Measurements from ENCODE around the gene MS4A13. TPM values are rescaled to one million over a fixed set of nuclear protein-coding genes. Genes with fewer than 3 reads are reported as not detected.

Gene MS4A13
- polyA plus RNA-seq, 1 of the 3 experiments (the other 2 are of a cell fraction), result not detected

DNA sequence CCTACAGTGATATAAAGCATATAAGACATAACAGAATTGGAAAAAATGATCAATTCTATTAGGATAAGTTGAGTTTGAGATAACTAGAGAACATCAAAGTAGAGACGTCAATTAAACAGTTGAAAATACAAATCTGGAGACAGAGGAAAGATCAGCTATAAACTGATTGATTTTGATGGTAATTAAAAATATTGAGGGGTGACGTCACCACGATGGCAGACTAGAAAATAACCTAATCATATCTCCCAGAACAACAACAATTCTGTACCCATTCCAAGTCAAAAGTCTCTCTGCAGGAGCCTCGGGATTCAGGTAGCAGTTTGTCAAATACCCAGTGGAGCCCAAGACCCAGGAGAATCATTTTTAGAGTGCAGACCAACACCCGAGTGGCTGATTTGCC, 28.9 kb downstream of the MS4A13 start (continued):
- TF ChIP-seq PBX3 (IDR thresholded peaks at IDR 0.05), result no peak
- TF ChIP-seq RCOR1 (IDR thresholded peaks at IDR 0.05; ENCODE audit: low read length), result no peak

DNA sequence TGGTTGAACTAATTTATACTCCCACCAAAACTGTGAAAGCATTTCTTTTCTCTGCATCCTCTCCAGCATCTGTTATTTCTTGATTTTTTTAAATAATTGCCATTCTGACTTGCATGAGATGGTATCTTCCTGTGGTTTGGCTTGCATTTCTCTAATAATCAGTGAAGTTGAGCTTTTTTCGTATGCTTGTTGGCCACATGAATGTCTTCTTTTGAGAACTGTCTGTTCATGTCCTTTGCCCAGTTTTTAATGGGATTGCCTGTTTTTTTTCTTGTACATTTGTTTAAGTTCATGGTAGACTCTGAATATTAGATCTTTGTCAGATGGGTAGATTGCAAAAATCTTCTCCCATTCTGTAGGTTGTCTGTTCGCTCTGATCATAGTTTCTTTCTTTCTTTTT, 46.1 kb downstream of the MS4A13 start:
- no peak overlapping the region for H2AFZ ChIP-seq (ENCODE audit: low read depth)
- no peak for TF ChIP-seq POLR2AphosphoS5 (IDR thresholded peaks at IDR 0.05; ENCODE audit: low read depth, low read length)
- no peak for TF ChIP-seq FOSL2 (IDR thresholded peaks at IDR 0.05; ENCODE audit: borderline replicate concordance, low read depth)
- TF ChIP-seq TAF1 (IDR thresholded peaks at IDR 0.05; ENCODE audit: borderline replicate concordance, low read depth, low read length), result no peak
- TF ChIP-seq RXRA (IDR thresholded peaks at IDR 0.05; ENCODE audit: borderline replicate concordance, low read depth), result no peak
- TF ChIP-seq FOXM1 (IDR thresholded peaks at IDR 0.05; ENCODE audit: low read depth), result no peak
- no peak for TF ChIP-seq RFX5 (IDR thresholded peaks at IDR 0.05; ENCODE audit: low read length)
- TF ChIP-seq MEF2A (IDR thresholded peaks at IDR 0.05; ENCODE audit: borderline replicate concordance, low read depth), result no peak
- no peak for TF ChIP-seq JUND (IDR thresholded peaks at IDR 0.05)
- TF ChIP-seq, protein P1, sequence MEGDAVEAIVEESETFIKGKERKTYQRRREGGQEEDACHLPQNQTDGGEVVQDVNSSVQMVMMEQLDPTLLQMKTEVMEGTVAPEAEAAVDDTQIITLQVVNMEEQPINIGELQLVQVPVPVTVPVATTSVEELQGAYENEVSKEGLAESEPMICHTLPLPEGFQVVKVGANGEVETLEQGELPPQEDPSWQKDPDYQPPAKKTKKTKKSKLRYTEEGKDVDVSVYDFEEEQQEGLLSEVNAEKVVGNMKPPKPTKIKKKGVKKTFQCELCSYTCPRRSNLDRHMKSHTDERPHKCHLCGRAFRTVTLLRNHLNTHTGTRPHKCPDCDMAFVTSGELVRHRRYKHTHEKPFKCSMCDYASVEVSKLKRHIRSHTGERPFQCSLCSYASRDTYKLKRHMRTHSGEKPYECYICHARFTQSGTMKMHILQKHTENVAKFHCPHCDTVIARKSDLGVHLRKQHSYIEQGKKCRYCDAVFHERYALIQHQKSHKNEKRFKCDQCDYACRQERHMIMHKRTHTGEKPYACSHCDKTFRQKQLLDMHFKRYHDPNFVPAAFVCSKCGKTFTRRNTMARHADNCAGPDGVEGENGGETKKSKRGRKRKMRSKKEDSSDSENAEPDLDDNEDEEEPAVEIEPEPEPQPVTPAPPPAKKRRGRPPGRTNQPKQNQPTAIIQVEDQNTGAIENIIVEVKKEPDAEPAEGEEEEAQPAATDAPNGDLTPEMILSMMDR (IDR thresholded peaks at IDR 0.05), result no peak
- no peak for TF ChIP-seq NRF1 (IDR thresholded peaks at IDR 0.05; ENCODE audit: low read depth, low read length)
- no peaks in the 10 kb centered on the region for H3F3A ChIP-seq (replicated peaks; ENCODE audit: insufficient read depth)
- H3K4me1 ChIP-seq (ENCODE audit: control insufficient read depth in 1 of 2, insufficient read depth in 2 of 2, low read depth in 1 of 2, low read length in 1 of 2), result no peaks in the 10 kb centered on the region
- CTCF ChIA-PET, result no interaction called here
- no peaks in the 10 kb centered on the region for H3K79me2 ChIP-seq (ENCODE audit: insufficient read depth)
- no peaks in the 10 kb centered on the region for H3K9me2 ChIP-seq
- no peak overlapping the region for H3K4me3 ChIP-seq (ENCODE audit: low read depth in 2 of 2, low read length in 1 of 2)
- POLR2A ChIA-PET, result no interaction called here
- no peak overlapping the region for H3K9ac ChIP-seq
- H3K36me3 ChIP-seq (replicated peaks in 1 of 2; ENCODE audit: control insufficient read depth in 1 of 2, insufficient read depth in 2 of 2, low read length in 1 of 2), result no peaks in the 10 kb centered on the region
- 0% methylated on average over 2 of the region's 2 CpGs for WGBS (ENCODE audit: low lambda C conversion rate)
- no peaks in the 10 kb centered on the region for H3K9me3 ChIP-seq
- DNase-seq, result no peak
- H3K27me3 ChIP-seq (ENCODE audit: insufficient read depth), result no peaks in the 10 kb centered on the region
- no peak overlapping the region for H3K4me2 ChIP-seq
- no peak overlapping the region for H3K27ac ChIP-seq (ENCODE audit: low read depth in 2 of 2, low read length in 1 of 2)
- H4K20me1 ChIP-seq (ENCODE audit: insufficient read depth), result no peaks in the 10 kb centered on the region

- no peak overlapping the region; a peak in 1 of 4 replicates for H3K4me3 ChIP-seq (ENCODE audit: low read depth in 2 of 2, low read length in 1 of 2)
- H3K9me2 ChIP-seq, result no peaks in the 10 kb centered on the region
- no peaks in the 10 kb centered on the region for H3K79me2 ChIP-seq (ENCODE audit: insufficient read depth)
- peak overlapping the region; percentile 67 for H2AFZ ChIP-seq (ENCODE audit: low read depth)
- H3K9me3 ChIP-seq, result no peaks in the 10 kb centered on the region
- DNase-seq, result no peak
- H3F3A ChIP-seq (replicated peaks; ENCODE audit: insufficient read depth), result no peaks in the 10 kb centered on the region
- CTCF ChIA-PET, result no interaction called here
- H3K4me1 ChIP-seq (ENCODE audit: control insufficient read depth in 1 of 2, insufficient read depth in 2 of 2, low read depth in 1 of 2, low read length in 1 of 2), result no peaks in the 10 kb centered on the region
- 8% methylated on average over 8 of the region's 8 CpGs for WGBS (ENCODE audit: low lambda C conversion rate)
- H3K9ac ChIP-seq, result no peak overlapping the region
- H3K27ac ChIP-seq (ENCODE audit: low read depth in 2 of 2, low read length in 1 of 2), result no peak overlapping the region
- no peak overlapping the region for H3K4me2 ChIP-seq
- TF ChIP-seq, protein P1 (IDR thresholded peaks at IDR 0.05), result peak; percentile 16; the same call in 1 of the 2 replicates
- TF ChIP-seq CHD2 (IDR thresholded peaks at IDR 0.05; ENCODE audit: low read length, partially characterized antibody) (no peak), EP300 (IDR thresholded peaks at IDR 0.05; ENCODE audit: borderline replicate concordance in 1 of 2, low read depth in 1 of 2, low read length in 1 of 2) (no peak)
- no peaks in the 10 kb centered on the region for H3K27me3 ChIP-seq (ENCODE audit: insufficient read depth)
- POLR2A ChIA-PET, result no interaction called here
- no peaks in the 10 kb centered on the region for H3K36me3 ChIP-seq (replicated peaks in 1 of 2; ENCODE audit: control insufficient read depth in 1 of 2, insufficient read depth in 2 of 2, low read length in 1 of 2)
- H4K20me1 ChIP-seq (ENCODE audit: insufficient read depth), result no peaks in the 10 kb centered on the region
These were observed 48.5 kb downstream of the MS4A13 start for GRCh38 chr11:60563553-60564235.
